ENCODE data around the gene AFAP1. TPM values are rescaled to one million over a fixed set of nuclear protein-coding genes. Genes with fewer than 3 reads are reported as not detected.
A peak's percentile ranks its signal among the peaks of the same experiment; 100 is the strongest.

The AFAP1 gene
- total RNA-seq, 2 experiments from 2014 or later, result 13.6 to 13.8 TPM

- no peaks in the 10 kb centered on the region for H3K36me3 Mint-ChIP-seq
- peaks cover 1% of the 10 kb centered on the region for H3K4me1 Mint-ChIP-seq
- no peaks in the 10 kb centered on the region for H3K9me3 Mint-ChIP-seq
- H3K27me3 Mint-ChIP-seq, result peaks cover 16% of the 10 kb centered on the region
- no peak overlapping the region for H3K4me3 Mint-ChIP-seq
- peak; percentile 56 for DNase-seq
- H3K27ac Mint-ChIP-seq, result no peak overlapping the region
Observed at GRCh38 chr4:7719354-7720174, 220.1 kb downstream of the AFAP1 start.

GRCh38 chr4:7717946-7718490 lies 221.6 kb downstream of the AFAP1 start:
- Mint-ChIP-seq H3K36me3 (no peaks in the 10 kb centered on the region), H3K4me3 (no peak overlapping the region), H3K27me3 (peaks cover 16% of the 10 kb centered on the region), H3K9me3 (no peaks in the 10 kb centered on the region), H3K27ac (no peak overlapping the region), H3K4me1 (peaks cover 1% of the 10 kb centered on the region)
- no peak for DNase-seq

- Mint-ChIP-seq H3K4me1 (peaks cover 1% of the 10 kb centered on the region), H3K9me3 (no peaks in the 10 kb centered on the region), H3K4me3 (no peak overlapping the region), H3K27ac (no peak overlapping the region), H3K36me3 (no peaks in the 10 kb centered on the region), H3K27me3 (peaks cover 10% of the 10 kb centered on the region)
- no peak for DNase-seq
Observed at GRCh38 chr4:7717161-7717560, 222.5 kb downstream of the AFAP1 start.

GRCh38 chr4:7716010-7716721 lies 223.5 kb downstream of the AFAP1 start:
- no peak overlapping the region for H3K27ac Mint-ChIP-seq

GRCh38 chr4:7715271-7716009 lies 224.2 kb downstream of the AFAP1 start:
- Mint-ChIP-seq H3K27me3 (peaks cover 4% of the 10 kb centered on the region), H3K4me3 (no peak overlapping the region), H3K9me3 (no peaks in the 10 kb centered on the region), H3K36me3 (no peaks in the 10 kb centered on the region), H3K27ac (no peak overlapping the region), H3K4me1 (peaks cover 1% of the 10 kb centered on the region)
- no peak for DNase-seq

More at GRCh38 chr4:7716010-7716721, 223.5 kb downstream of the AFAP1 start:
- Mint-ChIP-seq H3K4me3 (no peak overlapping the region), H3K27me3 (peaks cover 4% of the 10 kb centered on the region), H3K36me3 (no peaks in the 10 kb centered on the region), H3K4me1 (peaks cover 1% of the 10 kb centered on the region), H3K9me3 (no peaks in the 10 kb centered on the region)
- DNase-seq, result no peak

- H3K27me3 Mint-ChIP-seq, result peaks cover 2% of the 10 kb centered on the region
- H3K4me1 Mint-ChIP-seq, result peaks cover 1% of the 10 kb centered on the region
- no peak overlapping the region for H3K27ac Mint-ChIP-seq
- no peak for DNase-seq
- no peaks in the 10 kb centered on the region for H3K9me3 Mint-ChIP-seq
- no peak overlapping the region for H3K4me3 Mint-ChIP-seq
- no peaks in the 10 kb centered on the region for H3K36me3 Mint-ChIP-seq
Observed at GRCh38 chr4:7714738-7715137, 224.9 kb downstream of the AFAP1 start.

GRCh38 chr4:7714176-7714575 lies 225.5 kb downstream of the AFAP1 start:
- no peak for DNase-seq
- Mint-ChIP-seq H3K27ac (no peak overlapping the region), H3K4me1 (no peaks in the 10 kb centered on the region)

GRCh38 chr4:7713757-7714156 lies 225.9 kb downstream of the AFAP1 start:
- Mint-ChIP-seq H3K4me1 (no peaks in the 10 kb centered on the region), H3K27me3 (no peaks in the 10 kb centered on the region), H3K9me3 (no peaks in the 10 kb centered on the region), H3K27ac (no peak overlapping the region), H3K36me3 (no peaks in the 10 kb centered on the region), H3K4me3 (no peak overlapping the region)
- no peak for DNase-seq

More at GRCh38 chr4:7714176-7714575, 225.5 kb downstream of the AFAP1 start:
- Mint-ChIP-seq H3K4me3 (no peak overlapping the region), H3K36me3 (no peaks in the 10 kb centered on the region), H3K9me3 (no peaks in the 10 kb centered on the region), H3K27me3 (no peaks in the 10 kb centered on the region)

- Mint-ChIP-seq H3K4me1 (no peaks in the 10 kb centered on the region), H3K27ac (no peak overlapping the region)
Observed at GRCh38 chr4:7712021-7712671, 227.5 kb downstream of the AFAP1 start.

GRCh38 chr4:7711307-7711963 lies 228.2 kb downstream of the AFAP1 start:
- Mint-ChIP-seq H3K36me3 (no peaks in the 10 kb centered on the region), H3K9me3 (no peaks in the 10 kb centered on the region), H3K4me3 (no peak overlapping the region), H3K4me1 (no peaks in the 10 kb centered on the region), H3K27ac (no peak overlapping the region), H3K27me3 (no peaks in the 10 kb centered on the region)
- DNase-seq, result no peak

More at GRCh38 chr4:7712021-7712671, 227.5 kb downstream of the AFAP1 start:
- Mint-ChIP-seq H3K27me3 (no peaks in the 10 kb centered on the region), H3K36me3 (no peaks in the 10 kb centered on the region), H3K4me3 (no peak overlapping the region), H3K9me3 (no peaks in the 10 kb centered on the region)
- DNase-seq, result no peak

- no peak for DNase-seq
- Mint-ChIP-seq H3K36me3 (no peaks in the 10 kb centered on the region), H3K4me3 (no peak overlapping the region), H3K9me3 (no peaks in the 10 kb centered on the region), H3K4me1 (no peaks in the 10 kb centered on the region), H3K27ac (no peak overlapping the region), H3K27me3 (no peaks in the 10 kb centered on the region)
Observed at GRCh38 chr4:7710576-7711306, 228.9 kb downstream of the AFAP1 start.

GRCh38 chr4:7710126-7710525 lies 229.5 kb downstream of the AFAP1 start:
- no peaks in the 10 kb centered on the region for H3K9me3 Mint-ChIP-seq
- H3K4me3 Mint-ChIP-seq, result no peak overlapping the region
- no peak overlapping the region for H3K27ac Mint-ChIP-seq
- H3K36me3 Mint-ChIP-seq, result no peaks in the 10 kb centered on the region
- no peaks in the 10 kb centered on the region for H3K27me3 Mint-ChIP-seq
- DNase-seq, result no peak
- H3K4me1 Mint-ChIP-seq, result no peaks in the 10 kb centered on the region

- Mint-ChIP-seq H3K27me3 (no peaks in the 10 kb centered on the region), H3K4me1 (no peaks in the 10 kb centered on the region), H3K27ac (no peak overlapping the region), H3K36me3 (no peaks in the 10 kb centered on the region), H3K4me3 (no peak overlapping the region), H3K9me3 (no peaks in the 10 kb centered on the region)
- DNase-seq, result no peak
Observed at GRCh38 chr4:7709431-7709830, 230.2 kb downstream of the AFAP1 start.

GRCh38 chr4:7708981-7709380 lies 230.7 kb downstream of the AFAP1 start:
- Mint-ChIP-seq H3K4me3 (no peak overlapping the region), H3K36me3 (no peaks in the 10 kb centered on the region)
- DNase-seq, result no peak

More at GRCh38 chr4:7708981-7709380, 230.7 kb downstream of the AFAP1 start:
- H3K9me3 Mint-ChIP-seq, result no peaks in the 10 kb centered on the region
- no peaks in the 10 kb centered on the region for H3K27me3 Mint-ChIP-seq
- no peak overlapping the region for H3K27ac Mint-ChIP-seq
- H3K4me1 Mint-ChIP-seq, result no peaks in the 10 kb centered on the region

All from activated naive CD8-positive, alpha-beta T cell treated with anti-CD3 and anti-CD28 coated beads for 36 hours (primary cell).